Pancreas (tissue), 10 donors: ENCODE data around the gene ZNF611. TPM values are rescaled to one million over a fixed set of nuclear protein-coding genes. Genes with fewer than 3 reads are reported as not detected.

ENCODE experiments used
- ATAC-seq, 4 donors: fragments of 200-7000 bp; cut with Tn5 transposase; one replicate each; pipeline versions ENCODE4 v1.8.0 to v1.9.1; 2020; ENCODE audit warnings: mild to moderate bottlenecking in 4 of 4, moderate library complexity in 4 of 4
- DNase-seq, 6 donors: peaks; one replicate each; pipeline ENCODE4 v3.0.0-alpha.2; 2020
- FAIRE-seq: peaks from 2 replicates; lab custom pipeline; 2012; peaks lifted over from hg19 to GRCh38; lab: Jason Lieb, UNC
- H3K27ac ChIP-seq, 4 donors: fragments of 200-600 bp; sonication (generic); 1 replicate in 3 of 4; 2 replicates in 1 of 4; pipeline versions ENCODE4 v1.5.0 to v1.8.0; 2020
- H3K27me3 ChIP-seq, 4 donors: fragments of 200-600 bp; one replicate each; pipeline ENCODE4 v1.8.0; 2021
- H3K36me3 ChIP-seq, 3 donors: fragments of 200-600 bp; sonication (generic) in 1 of 3; one replicate each; pipeline versions ENCODE4 v1.5.0 to v1.8.0; 2020 to 2021
- H3K4me1 ChIP-seq, 3 donors: fragments of 200-600 bp; one replicate each; pipeline ENCODE4 v1.8.0; 2021
- H3K4me3 ChIP-seq, 4 donors: fragments of 200-600 bp; sonication (generic) in 2 of 4; one replicate each; pipeline versions ENCODE4 v1.5.0 to v1.8.0; 2020 to 2021
- H3K9me3 ChIP-seq, 4 donors: fragments of 200-600 bp; one replicate each; pipeline ENCODE4 v1.8.0; 2021
- CTCF ChIP-seq, 4 donors: fragments of 200-600 bp; sonication (generic) in 3 of 4; IDR thresholded peaks; one replicate each; pipeline versions ENCODE4 v1.5.0 to v1.8.0; 2021; ENCODE audit warnings: antibody characterized with exemption in 4 of 4
- WGBS, 2 donors: extraction: QIAGEN DNeasy Blood & Tissue Kit; methylation state at CpG; one replicate each; pipeline ENCODE4 v1.1.7; 2013; 5-methylcytosine and 5-hydroxymethylcytosine counted together
- intact Hi-C, 3 donors: fragments of 100-400 bp; cut with DNase I; formaldehyde crosslinking; loops; one replicate each; pipeline versions ENCODE4 v1.11.1 to v1.14.2; 2022
- polyA plus RNA-seq, 2 donors: library from polyadenylated mRNA; stranded (reverse); fragments of 200-250 nt; gene quantifications; one replicate each; pipeline ENCODE4 v1.2.3, GENCODE V29; 2013
- total RNA-seq, 6 donors: library from RNA; stranded (reverse); fragmentation: NEBNext Ultra II Directional in 4 of 6; extraction: Animal tissue kit (Norgen Biotek cat#: 25700) in 4 of 6; gene quantifications; one replicate each; pipeline versions ENCODE4 v1.2.1 to v1.2.4, GENCODE V29; 2021 to 2023
- donor health status: healthy with polysubstance abuse.
- donor health status: DM: no; HTN: no; CAD: no; lungs with moderate emphysema.
- donor health status: DM: no; HTN: no; CAD: no.
- donor health status: control.
- donor health status: control.
- donor health status: Bipolar disorder and iron deficiency.
- donor health status: DM: yes; HTN: yes; CAD: no.
- donor health status: DM: no; HTN: no; CAD: no.
- donor health status: DM: no; HTN: no; CAD: no.
- donor health status: DM: yes; HTN: yes; CAD: no.

ZNF611 gene
- total and polyA plus RNA-seq, 8 donors: 3.4 to 15.2 (median 6.5) TPM

- FAIRE-seq (no peak), DNase-seq (no peak), ATAC-seq (no peak)
- Histone ChIP-seq H3K36me3 (no peaks in the 10 kb centered on the region), H3K4me1 (no peaks in the 10 kb centered on the region), H3K4me3 (no peak overlapping the region), H3K27me3 (no peaks in the 10 kb centered on the region), H3K9me3 (no peaks in the 10 kb centered on the region), H3K27ac (peak overlapping the region in 1 of 4 donors; percentile 8)
- WGBS, 2 donors: 93 to 95% methylated on average over 4 of the region's 4 CpGs
- no peak for TF ChIP-seq CTCF (IDR thresholded peaks at IDR 0.05)
- intact Hi-C loops: no loop called here
These were observed 69.8 kb downstream of the ZNF611 start for GRCh38 chr19:52665027-52665426.

- no peaks in the 10 kb centered on the region for H3K4me1 ChIP-seq
- no peak overlapping the region for H3K4me3 ChIP-seq
- H3K36me3 ChIP-seq: no peaks in the 10 kb centered on the region
- 77 to 81% methylated on average over 5 of the region's 5 CpGs for WGBS, 2 donors
- no peaks in the 10 kb centered on the region for H3K9me3 ChIP-seq
- intact Hi-C loops: no loop called here
- no peak for ATAC-seq
- no peak overlapping the region for H3K27ac ChIP-seq
- no peak for FAIRE-seq
- no peak for DNase-seq
- no peaks in the 10 kb centered on the region for H3K27me3 ChIP-seq
- no peak for TF ChIP-seq CTCF (IDR thresholded peaks at IDR 0.05)
These were observed 70.4 kb downstream of the ZNF611 start for GRCh38 chr19:52664461-52664860.

- FAIRE-seq: no peak
These were observed 72.2 kb downstream of the ZNF611 start for GRCh38 chr19:52662631-52663030.

GRCh38 chr19:52660981-52661380, 73.9 kb downstream of the ZNF611 start:
- no peak for DNase-seq
- no peaks in the 10 kb centered on the region for H3K27me3 ChIP-seq
- no peak for ATAC-seq
- no peaks in the 10 kb centered on the region for H3K9me3 ChIP-seq
- H3K36me3 ChIP-seq: no peaks in the 10 kb centered on the region
- no peak for FAIRE-seq
- H3K4me1 ChIP-seq: no peaks in the 10 kb centered on the region
- no peak for TF ChIP-seq CTCF (IDR thresholded peaks at IDR 0.05)
- WGBS, 2 donors: 64 to 81% methylated on average over 3 of the region's 3 CpGs
- intact Hi-C loops: no loop called here
- no peak overlapping the region for H3K4me3 ChIP-seq
- no peak overlapping the region for H3K27ac ChIP-seq

More at GRCh38 chr19:52662631-52663030, 72.2 kb downstream of the ZNF611 start:
- 78 to 95% methylated on average over 3 of the region's 3 CpGs for WGBS, 2 donors
- intact Hi-C loops: no loop called here
- no peak for DNase-seq
- H3K4me1 ChIP-seq: no peaks in the 10 kb centered on the region
- no peaks in the 10 kb centered on the region for H3K36me3 ChIP-seq
- no peaks in the 10 kb centered on the region for H3K27me3 ChIP-seq
- no peak for ATAC-seq
- no peak overlapping the region for H3K4me3 ChIP-seq
- no peak for TF ChIP-seq CTCF (IDR thresholded peaks at IDR 0.05)
- no peak overlapping the region for H3K27ac ChIP-seq
- no peaks in the 10 kb centered on the region for H3K9me3 ChIP-seq

GRCh38 chr19:52659013-52659412, 75.8 kb downstream of the ZNF611 start:
- peaks cover 0 to 8% (median 0%) of the 10 kb centered on the region in 3 donors for H3K36me3 ChIP-seq
- DNase-seq (no peak), FAIRE-seq (no peak), ATAC-seq (no peak)
- no peaks in the 10 kb centered on the region for H3K9me3 ChIP-seq
- WGBS, 2 donors: 78% methylated on average over 14 of the region's 14 CpGs
- no peaks in the 10 kb centered on the region for H3K4me1 ChIP-seq
- no peaks in the 10 kb centered on the region for H3K27me3 ChIP-seq
- no peak overlapping the region for H3K27ac ChIP-seq
- no peak overlapping the region for H3K4me3 ChIP-seq
- TF ChIP-seq CTCF (IDR thresholded peaks at IDR 0.05): no peak
- intact Hi-C loops: no loop called here
